Inferior parietal cortex (tissue), 1 donor: Measurements from ENCODE around the gene FARP1.
"Not testable (repeated sequence)": the region's sequence is repeated elsewhere in the genome, so short reads cannot be mapped to it uniquely, and the experiment has no call there.

ENCODE experiments used
- DNase-seq: peaks from one replicate; pipeline ENCODE4 v3.0.0-alpha.2; 2016; ENCODE audit errors: extremely low spot score

FARP1 gene

GRCh38 chr13:98364647-98365046 lies 221.8 kb downstream of the FARP1 start:
- no peak for DNase-seq

DNA sequence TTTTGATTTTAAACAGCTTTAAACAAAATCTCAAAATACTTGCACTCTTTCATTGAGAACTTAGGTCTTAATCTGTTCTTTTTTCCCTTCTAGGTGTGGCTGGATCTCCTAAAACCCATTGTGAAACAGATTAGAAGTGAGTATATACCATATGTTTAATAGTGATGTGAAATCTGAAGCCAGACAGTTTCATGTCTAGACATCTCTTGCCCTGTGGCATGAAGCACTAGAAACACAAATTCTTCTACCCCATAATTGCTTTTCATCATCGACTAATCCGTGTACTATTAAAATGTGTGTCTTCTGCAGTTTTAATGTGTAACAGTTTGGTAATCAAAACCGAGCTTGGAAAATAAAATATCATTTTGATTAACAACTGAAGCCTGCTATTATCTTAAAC lies 222.4 kb downstream of the FARP1 start:
- DNase-seq: no peak

- DNase-seq: no peak
Observed at GRCh38 chr13:98366010-98366409, 223.1 kb downstream of the FARP1 start.

DNA sequence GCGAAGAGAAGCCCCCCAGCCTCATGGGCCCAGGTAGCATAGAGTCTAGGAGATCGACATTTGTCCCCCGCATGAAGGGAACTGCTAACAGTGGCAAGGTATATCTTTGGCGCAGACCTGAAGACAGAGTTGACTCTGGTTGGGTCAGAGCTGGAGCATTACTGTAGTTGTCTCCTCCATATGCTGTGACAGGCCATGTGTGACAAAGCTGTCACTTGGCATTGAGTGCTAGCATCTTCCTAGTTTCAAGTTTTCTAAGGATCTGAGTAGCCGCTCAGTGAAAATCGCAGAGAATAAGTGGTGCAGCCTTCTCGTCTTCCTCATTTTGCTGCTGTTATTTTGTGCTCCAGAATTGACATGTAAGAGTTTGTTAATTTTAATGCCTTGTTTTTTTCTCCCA lies 223.5 kb downstream of the FARP1 start:
- no peak for DNase-seq

- DNase-seq: no peak
Observed at GRCh38 chr13:98366959-98367358, 224.1 kb downstream of the FARP1 start.

GRCh38 chr13:98368019-98368418 lies 225.1 kb downstream of the FARP1 start:
- DNase-seq: no peak

DNA sequence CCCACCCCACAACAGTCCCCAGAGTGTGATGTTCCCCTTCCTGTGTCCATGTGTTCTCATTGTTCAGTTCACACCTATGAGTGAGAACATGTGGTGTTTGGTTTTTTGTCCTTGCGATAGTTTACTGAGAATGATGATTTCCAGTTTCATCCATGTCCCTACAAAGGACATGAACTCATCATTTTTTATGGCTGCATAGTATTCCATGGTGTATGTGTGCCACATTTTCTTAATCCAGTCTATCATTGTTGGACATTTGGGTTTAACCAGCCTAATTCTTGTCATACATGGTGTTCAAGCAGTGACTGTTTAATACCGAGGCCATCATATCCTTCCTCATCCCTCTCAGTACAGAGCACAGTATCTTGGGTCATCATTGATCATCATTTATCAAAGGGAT lies 226.6 kb downstream of the FARP1 start:
- not testable (repeated sequence) for DNase-seq

GRCh38 chr13:98370261-98370660 lies 227.4 kb downstream of the FARP1 start:
- DNase-seq: no peak

- DNase-seq: no peak
Observed at GRCh38 chr13:98370806-98371515, 228.1 kb downstream of the FARP1 start.

- DNase-seq: no peak
Observed at GRCh38 chr13:98371516-98372023, 228.7 kb downstream of the FARP1 start.

DNA sequence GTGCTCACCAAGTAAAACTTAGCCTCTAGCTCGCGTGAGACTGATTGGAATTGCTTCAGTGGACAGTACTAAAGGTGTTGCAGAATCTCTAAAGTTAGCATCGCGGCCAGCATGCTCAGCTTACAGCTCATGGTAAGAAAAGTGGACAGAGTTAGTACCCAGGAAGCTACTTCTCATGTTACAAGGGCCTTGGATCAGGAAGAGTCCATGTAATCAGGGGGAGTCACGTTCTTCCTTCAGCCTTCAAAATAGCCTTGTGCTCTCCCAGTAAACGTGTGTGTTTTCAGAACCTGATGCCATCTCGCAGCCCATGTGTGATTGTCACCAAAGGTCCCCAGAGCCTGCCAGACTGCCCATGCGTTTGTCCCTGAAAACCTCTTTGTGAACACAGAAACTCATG lies 230.0 kb downstream of the FARP1 start:
- no peak for DNase-seq

DNA sequence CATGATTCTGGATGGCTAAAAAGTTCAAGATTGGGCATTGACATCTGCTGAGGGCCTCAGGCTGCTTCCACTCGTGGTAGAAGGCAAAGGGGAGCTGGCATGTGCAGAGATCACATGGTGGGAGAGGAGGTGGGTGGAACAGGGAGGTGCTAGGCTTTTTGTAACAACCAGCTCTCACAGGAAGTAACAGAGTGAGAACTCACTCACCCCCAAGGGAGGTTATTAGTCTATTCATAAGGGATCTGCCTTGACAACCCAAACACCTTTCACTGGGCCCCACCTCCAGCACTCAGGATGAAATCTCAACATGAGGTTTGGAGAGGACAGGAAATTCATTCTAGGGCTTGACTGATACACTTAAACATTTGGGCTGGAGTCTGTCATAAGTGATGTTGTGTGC lies 231.9 kb downstream of the FARP1 start:
- DNase-seq: no peak

- DNase-seq: no peak
Observed at GRCh38 chr13:98377635-98378378, 234.9 kb downstream of the FARP1 start.

DNA sequence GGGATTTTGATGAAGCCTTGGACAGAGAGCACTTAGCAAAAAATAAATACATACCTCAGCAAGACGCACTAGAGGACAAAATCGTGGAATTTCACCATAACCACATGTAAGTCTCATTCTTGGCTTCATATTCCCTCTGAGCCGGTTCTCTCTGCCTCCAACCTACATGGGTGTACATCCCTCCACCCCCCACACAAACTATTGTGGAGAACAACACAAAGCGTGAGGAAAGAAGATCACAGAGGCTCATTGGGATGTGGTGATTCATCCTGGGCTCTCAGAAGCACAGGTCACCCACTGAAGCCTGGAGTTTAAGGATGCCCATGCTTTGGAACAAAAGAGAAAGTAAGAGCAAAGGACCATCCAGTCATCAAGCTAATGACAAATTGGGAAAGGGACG lies 241.8 kb downstream of the FARP1 start:
- no peak for DNase-seq

DNA sequence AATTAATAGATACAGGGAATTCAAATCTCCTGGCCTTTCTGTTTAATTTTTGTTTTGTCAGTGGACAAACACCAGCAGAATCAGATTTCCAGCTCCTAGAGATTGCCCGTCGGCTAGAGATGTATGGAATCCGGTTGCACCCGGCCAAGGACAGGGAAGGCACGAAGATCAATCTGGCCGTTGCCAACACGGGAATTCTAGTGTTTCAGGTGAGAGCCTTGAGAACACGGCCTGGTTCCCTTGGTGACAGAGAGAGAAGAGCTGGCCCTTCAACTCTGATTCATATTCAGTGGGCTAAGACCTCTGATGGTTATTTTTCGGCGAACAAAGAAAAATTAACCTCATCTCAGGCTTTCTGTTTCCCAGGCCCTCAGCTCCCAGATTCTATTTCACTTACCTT lies 242.7 kb downstream of the FARP1 start:
- no peak for DNase-seq

DNA sequence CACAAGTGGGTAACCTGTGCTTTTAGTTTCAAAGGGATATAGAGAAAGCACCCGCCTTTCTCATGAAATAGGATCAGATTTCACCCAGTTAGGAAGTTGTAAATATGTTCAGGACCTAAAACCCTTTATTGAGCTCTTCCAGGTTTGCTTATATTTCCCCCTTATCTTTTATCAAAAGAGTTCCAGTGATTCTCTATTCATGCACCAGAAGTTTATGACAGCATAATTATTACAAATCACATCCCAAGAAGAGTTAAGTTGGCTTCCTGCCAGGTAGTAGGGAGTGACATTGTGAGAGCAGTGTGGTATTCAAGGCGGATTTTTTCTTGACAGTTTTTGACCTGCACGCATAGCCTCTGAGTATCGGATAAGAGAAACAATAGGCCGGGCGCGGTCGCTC lies 243.7 kb downstream of the FARP1 start:
- DNase-seq: no peak

DNA sequence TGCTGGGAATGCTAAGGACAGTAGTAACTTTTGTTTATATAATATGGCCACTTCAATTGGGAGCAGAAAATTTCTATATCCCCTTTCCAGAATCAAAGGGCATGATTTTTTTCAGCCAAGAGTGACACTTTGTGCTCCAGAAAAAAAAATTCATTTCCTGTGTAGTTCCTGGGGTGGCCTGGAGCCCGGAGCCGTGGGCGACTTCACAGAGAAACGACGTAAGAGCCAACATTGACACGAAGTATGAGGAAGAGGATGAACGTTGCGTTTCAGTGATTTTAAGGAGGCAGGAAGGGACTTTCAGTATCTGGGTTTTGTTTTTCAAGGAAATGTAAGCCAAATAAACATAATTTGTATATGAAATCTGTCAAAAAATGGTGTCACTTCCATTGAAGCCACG lies 246.4 kb downstream of the FARP1 start:
- no peak for DNase-seq

DNA sequence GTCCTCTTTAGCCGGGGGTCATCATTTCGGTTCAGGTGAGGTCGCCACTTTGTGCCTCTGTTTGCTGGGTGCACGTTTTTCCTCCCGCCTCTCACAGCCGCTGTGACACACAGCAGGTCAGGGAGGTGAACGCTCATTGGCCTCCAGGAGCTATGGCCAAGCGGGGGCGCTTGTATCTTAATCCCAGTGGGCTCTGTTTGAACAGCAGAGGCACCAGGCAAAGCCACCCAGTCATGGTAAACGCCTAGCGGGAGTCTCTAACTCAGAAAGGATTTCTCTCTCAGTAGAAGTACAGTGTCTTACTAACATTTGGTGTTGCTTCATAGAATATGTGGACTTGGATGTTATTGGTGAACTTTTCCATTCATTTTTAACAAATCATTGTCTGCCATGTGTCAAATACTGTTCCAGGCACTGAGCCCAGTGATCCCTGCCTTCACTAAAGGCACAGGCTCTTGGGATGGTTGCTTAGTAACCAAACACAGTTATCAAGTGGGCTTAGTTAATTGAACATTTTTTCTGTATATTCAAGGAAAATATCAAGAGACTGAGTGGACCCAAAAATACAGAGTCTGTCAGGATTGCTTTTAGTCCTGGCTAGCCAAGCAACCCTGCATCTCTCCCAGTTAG lies 247.3 kb downstream of the FARP1 start:
- no peak for DNase-seq

DNA sequence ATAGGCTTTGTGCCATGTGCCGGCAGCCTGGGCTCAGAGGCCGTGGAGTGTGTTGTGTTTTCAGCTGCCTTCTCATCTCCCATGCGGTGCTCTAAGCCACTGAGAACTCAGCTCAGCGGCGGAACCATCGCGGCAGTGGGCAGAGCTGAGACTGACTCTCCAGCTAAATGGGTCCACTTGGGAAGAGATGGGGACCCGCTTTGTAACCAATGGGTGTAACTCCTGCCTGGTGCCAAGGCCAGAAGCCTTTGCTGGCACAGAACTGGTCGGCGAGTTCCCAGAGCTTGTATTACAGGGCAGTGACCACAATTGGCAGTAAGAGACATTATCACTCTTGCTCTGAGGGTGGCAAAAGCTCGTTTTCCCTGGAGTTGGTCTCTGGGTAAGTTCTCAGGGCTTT lies 251.0 kb downstream of the FARP1 start:
- no peak for DNase-seq

DNA sequence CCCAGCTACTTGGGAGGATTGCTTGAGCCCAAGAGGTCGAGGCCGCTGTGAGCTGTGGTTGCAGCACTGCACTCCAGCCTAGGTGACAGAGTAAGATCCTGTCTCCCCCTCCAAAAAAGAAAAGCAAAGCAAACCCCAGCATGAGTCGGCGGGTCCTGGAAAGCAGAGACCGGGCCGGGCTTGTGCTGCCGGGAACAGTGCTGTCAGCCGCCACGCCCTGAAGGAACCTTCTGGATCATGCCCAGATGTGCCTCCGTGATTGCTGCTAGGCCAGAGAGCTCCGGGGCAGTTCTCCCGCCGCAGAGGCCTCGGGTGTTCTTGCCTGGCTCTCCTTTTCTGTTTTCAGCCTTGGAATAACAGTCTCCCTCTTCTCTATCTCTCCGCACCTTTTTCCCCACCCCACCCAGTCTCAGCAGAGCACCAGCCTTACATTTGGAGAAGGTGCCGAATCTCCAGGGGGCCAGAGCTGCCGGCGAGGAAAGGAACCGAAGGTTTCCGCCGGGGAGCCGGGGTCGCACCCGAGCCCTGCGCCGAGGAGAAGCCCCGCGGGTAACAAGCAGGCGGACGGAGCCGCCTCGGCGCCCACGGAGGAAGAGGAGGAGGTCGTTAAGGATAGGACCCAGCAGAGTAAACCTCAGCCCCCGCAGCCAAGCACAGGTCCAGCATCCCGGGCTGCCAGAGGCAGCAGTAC lies 252.1 kb downstream of the FARP1 start:
- DNase-seq: no peak

GRCh38 chr13:98396071-98396710 lies 253.3 kb downstream of the FARP1 start:
- no peak for DNase-seq

- no peak for DNase-seq
Observed at GRCh38 chr13:98397221-98397620, 254.3 kb downstream of the FARP1 start.
